HG02763 (cell line): ENCODE data around the gene SRGAP2B.
"Not testable (repeated sequence)": the region's sequence is repeated elsewhere in the genome, so short reads cannot be mapped to it uniquely, and the experiment has no call there.

Source experiments
- ATAC-seq: cut with Tn5 transposase; IDR thresholded peaks from one replicate; pipeline ENCODE4 v1.9.1; 2021; ENCODE audit warnings: mild to moderate bottlenecking, moderate library complexity; ENCODE audit not compliant: unreplicated experiment

The SRGAP2B gene

GRCh38 chr1:145095284-145096057, at the start of gene SRGAP2B, which contains the start of gene FAM72D:
TSS of gene SRGAP2B (minus strand) at chr1:145095328. CDS start at chr1:145092901, 2,427 bp downstream.
TSS of gene FAM72D (plus strand) at chr1:145095974. CDS start at chr1:145096848, 874 bp downstream.
- peak; percentile 86 for ATAC-seq

- ATAC-seq: not testable (repeated sequence)
Measured at GRCh38 chr1:145144264-145144913, 49.3 kb upstream of the SRGAP2B start.

GRCh38 chr1:145140549-145140948, 45.4 kb upstream of the SRGAP2B start:
- ATAC-seq: not testable (repeated sequence)

GRCh38 chr1:145134476-145134875, 39.3 kb upstream of the SRGAP2B start:
- not testable (repeated sequence) for ATAC-seq

GRCh38 chr1:145128697-145129469, 33.8 kb upstream of the SRGAP2B start:
- ATAC-seq: not testable (repeated sequence)

DNA sequence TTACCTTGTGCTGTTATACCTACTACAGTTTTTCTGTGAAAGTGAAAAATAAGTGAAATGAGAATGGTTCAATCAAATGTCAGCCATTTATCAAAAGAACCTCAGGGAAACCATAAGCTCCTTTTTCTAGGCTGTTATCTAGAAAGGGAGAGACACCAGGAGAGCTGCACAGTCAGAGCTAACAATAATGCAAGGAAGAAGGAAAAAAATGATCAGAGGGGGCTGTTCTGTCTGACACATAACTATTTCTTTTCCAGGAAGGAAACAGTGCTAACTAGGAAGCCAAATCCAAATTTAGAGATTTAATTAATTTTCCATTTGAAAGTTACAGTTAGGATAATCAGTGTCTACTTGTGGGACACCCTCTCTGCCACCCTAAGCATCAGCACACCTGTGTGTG, 32.0 kb upstream of the SRGAP2B start:
- not testable (repeated sequence) for ATAC-seq

DNA sequence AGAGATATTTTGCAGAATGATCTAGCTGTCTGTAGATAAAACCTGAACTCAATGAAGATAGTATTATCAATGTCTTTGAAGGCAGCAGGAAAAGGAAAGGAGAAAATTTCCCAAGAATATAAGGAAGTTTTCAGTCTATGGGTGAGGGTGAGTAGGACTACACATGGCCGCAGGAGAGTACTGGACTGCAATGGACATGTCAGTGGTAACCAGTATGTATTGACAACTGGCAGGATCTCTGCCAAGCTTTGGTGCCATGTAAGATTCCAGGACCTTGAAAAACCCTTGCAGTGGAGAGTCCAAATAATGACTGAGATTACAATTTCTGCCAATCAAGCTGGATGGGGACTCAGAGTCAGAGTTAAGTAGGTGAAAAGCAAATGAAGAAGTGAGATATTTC, 30.0 kb upstream of the SRGAP2B start:
- not testable (repeated sequence) for ATAC-seq

DNA sequence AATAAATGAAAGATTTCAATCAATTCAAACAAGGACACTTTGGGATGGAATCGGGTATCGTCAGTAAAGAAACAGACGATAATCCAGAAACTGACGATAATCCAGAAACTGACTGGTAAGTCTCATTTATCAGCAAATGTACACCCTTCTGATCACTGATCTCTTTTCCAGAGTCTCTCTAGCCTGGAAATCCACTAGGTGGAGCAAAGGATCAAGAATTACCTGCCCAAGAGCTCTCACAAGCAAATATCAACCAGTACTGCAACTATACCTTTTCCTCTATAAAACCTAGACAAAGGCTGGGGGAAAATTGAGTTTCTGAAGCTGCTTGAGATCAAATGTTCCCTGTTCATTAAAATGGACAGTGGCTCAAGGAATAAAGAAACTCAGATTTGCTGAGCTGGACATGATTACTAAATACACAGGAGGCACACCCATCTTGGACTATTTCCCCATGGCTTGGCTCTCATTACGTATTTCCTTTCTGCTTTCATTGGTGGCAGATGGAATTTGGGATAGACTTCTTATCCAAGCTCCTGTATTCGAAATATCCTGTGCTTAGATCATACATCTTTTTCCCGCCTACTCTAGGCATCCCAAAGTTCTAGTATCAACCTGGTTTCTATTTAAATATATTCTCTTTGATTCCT, 29.0 kb upstream of the SRGAP2B start:
- not testable (repeated sequence) for ATAC-seq

GRCh38 chr1:145123062-145123395, 27.9 kb upstream of the SRGAP2B start:
- ATAC-seq: not testable (repeated sequence)

DNA sequence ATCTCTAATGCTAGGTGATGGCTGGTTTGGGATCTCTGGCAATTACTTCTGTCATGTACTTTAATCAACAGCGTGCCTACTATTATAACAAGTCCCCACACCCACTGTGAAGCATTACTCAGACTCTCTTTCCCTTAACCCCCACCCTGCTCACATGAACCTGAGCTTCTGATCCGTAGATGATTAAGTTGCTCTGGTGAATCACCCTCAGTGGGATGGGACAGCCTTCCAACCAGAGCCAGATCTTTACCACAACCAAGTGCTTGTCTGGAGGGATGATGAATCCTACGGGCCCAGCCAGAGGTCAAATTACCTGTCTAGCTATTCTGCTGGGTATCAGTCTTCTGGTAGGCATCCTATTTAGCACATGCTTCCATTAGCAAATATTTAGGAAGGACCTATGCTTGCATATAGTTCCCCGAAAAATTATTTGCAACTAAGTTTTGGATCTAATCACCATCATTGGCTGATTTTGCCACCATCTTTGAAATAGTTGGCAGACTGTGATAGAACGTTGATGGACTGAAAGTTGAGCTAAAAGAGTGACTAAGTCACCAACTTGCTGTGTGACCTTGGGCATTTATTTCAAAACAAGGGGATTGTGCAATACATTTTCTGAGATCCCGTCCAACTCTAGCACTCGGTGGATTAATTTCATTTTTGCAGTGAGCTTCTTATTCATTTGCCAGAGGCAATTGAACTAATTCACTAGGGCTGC, 27.4 kb upstream of the SRGAP2B start:
- not testable (repeated sequence) for ATAC-seq

- ATAC-seq: not testable (repeated sequence)
Measured at GRCh38 chr1:145119842-145120241, 24.7 kb upstream of the SRGAP2B start.

GRCh38 chr1:145115587-145116493, 20.7 kb upstream of the SRGAP2B start:
- ATAC-seq: not testable (repeated sequence)

GRCh38 chr1:145114560-145115057, 19.5 kb upstream of the SRGAP2B start:
- ATAC-seq: not testable (repeated sequence)

DNA sequence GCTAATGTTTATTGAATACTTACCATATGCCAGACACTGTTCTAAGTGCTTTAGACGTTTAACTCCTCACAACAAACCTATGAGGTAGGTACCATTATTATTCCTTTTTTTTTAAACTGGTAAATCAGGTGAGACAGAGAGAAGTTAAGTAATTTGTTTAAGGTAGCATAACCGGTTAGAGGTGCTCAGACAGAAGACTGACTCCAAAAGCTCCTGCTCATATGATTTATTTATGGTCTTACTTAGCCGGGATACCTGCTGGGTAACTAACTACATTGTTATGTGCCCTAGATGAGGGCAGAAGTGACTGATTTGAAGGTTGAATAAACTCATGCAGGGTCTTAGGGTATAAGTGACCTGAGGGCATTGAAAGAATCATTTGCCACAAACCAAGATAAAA, 17.6 kb upstream of the SRGAP2B start:
- ATAC-seq: not testable (repeated sequence)

DNA sequence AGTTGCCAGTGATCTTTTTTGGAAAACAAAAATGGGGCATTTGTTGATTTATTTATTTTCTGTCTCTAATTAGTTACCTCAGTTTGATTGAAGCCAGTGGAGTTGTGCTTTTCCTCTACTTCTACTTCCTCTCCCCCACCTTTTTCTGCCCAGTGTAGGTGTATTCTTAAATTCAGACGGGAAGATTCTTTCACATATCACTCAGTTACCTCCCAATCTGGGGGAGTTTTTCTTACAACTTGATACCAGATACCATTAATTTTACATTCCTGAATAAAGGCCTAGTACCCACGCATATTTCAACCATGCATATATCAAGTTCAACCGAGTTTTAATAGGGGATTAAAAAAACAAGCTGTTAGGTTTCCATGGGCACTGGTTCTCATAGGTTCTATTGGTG, 16.5 kb upstream of the SRGAP2B start:
- ATAC-seq: not testable (repeated sequence)

- not testable (repeated sequence) for ATAC-seq
Measured at GRCh38 chr1:145103294-145103693, 8.2 kb upstream of the SRGAP2B start.

DNA sequence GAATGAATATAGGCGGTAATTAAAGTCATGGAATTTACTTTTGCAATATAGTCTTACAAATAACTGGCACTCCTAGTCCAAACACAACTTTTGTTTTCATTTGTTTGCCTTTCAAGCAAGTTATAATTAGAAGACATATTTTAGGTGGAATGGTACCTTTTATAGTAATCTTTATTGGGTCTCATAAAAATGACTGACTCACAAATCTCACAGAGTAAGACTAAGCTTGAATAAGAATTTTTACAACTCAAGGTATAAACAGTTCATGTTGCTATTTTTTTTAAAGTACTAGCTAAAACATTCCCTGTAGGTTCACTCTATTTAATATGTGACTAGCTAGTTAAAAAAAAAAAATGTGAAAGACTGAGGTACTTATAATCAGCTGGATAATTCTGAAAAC, 6.6 kb upstream of the SRGAP2B start:
- ATAC-seq: not testable (repeated sequence)

- ATAC-seq: peak; percentile 4
Measured at GRCh38 chr1:145094655-145095211, 395 bp downstream of the SRGAP2B start.
